ENCODE measurements around the gene SNTB2.

Gene SNTB2

GRCh38 chr16:69209735-69210134 lies 22.8 kb downstream of the SNTB2 start:
- H3K36me3 ChIP-seq (ENCODE audit: insufficient read depth, insufficient read length, low read length), result peaks cover 4% of the 10 kb centered on the region
- no peaks in the 10 kb centered on the region for H3K4me1 ChIP-seq (ENCODE audit: insufficient read depth, insufficient read length)
- H3K27me3 ChIP-seq (ENCODE audit: insufficient read depth, insufficient read length), result no peaks in the 10 kb centered on the region
- DNase-seq (ENCODE audit: low read depth, low spot score), result no peak
- TF ChIP-seq ZNF274 (IDR thresholded peaks at IDR 0.05; ENCODE audit: low read depth, low read length) (no peak), SUZ12 (IDR thresholded peaks at IDR 0.05; ENCODE audit: extremely low read depth, insufficient read depth, insufficient read length) (no peak), YY1 (IDR thresholded peaks at IDR 0.05; ENCODE audit: insufficient read depth, insufficient read length) (no peak)
- H3K9me3 ChIP-seq (ENCODE audit: insufficient read depth, low read length), result no peaks in the 10 kb centered on the region
- H3K4me3 ChIP-seq (ENCODE audit: insufficient read length, low read depth), result no peak overlapping the region
- no peak overlapping the region for H3K9ac ChIP-seq (ENCODE audit: insufficient read length, low read depth)

GRCh38 chr16:69217433-69217832 lies 30.5 kb downstream of the SNTB2 start:
- no peak for DNase-seq (ENCODE audit: low read depth, low spot score)
- TF ChIP-seq YY1 (IDR thresholded peaks at IDR 0.05; ENCODE audit: insufficient read depth, insufficient read length) (no peak), SUZ12 (IDR thresholded peaks at IDR 0.05; ENCODE audit: extremely low read depth, insufficient read depth, insufficient read length) (no peak), ZNF274 (IDR thresholded peaks at IDR 0.05; ENCODE audit: low read depth, low read length) (no peak)
- Histone ChIP-seq H3K9ac (ENCODE audit: insufficient read length, low read depth) (no peak overlapping the region), H3K9me3 (ENCODE audit: insufficient read depth, low read length) (no peaks in the 10 kb centered on the region), H3K4me1 (ENCODE audit: insufficient read depth, insufficient read length) (no peaks in the 10 kb centered on the region), H3K4me3 (ENCODE audit: insufficient read length, low read depth) (no peak overlapping the region), H3K36me3 (ENCODE audit: insufficient read depth, insufficient read length, low read length) (no peaks in the 10 kb centered on the region), H3K27me3 (ENCODE audit: insufficient read depth, insufficient read length) (no peaks in the 10 kb centered on the region)

GRCh38 chr16:69219279-69219678 lies 32.3 kb downstream of the SNTB2 start:
- TF ChIP-seq YY1 (IDR thresholded peaks at IDR 0.05; ENCODE audit: insufficient read depth, insufficient read length) (no peak), ZNF274 (IDR thresholded peaks at IDR 0.05; ENCODE audit: low read depth, low read length) (no peak), SUZ12 (IDR thresholded peaks at IDR 0.05; ENCODE audit: extremely low read depth, insufficient read depth, insufficient read length) (no peak)
- no peaks in the 10 kb centered on the region for H3K4me1 ChIP-seq (ENCODE audit: insufficient read depth, insufficient read length)
- H3K36me3 ChIP-seq (ENCODE audit: insufficient read depth, insufficient read length, low read length), result no peaks in the 10 kb centered on the region
- DNase-seq (ENCODE audit: low read depth, low spot score), result no peak
- no peak overlapping the region for H3K9ac ChIP-seq (ENCODE audit: insufficient read length, low read depth)
- H3K4me3 ChIP-seq (ENCODE audit: insufficient read length, low read depth), result no peak overlapping the region
- H3K27me3 ChIP-seq (ENCODE audit: insufficient read depth, insufficient read length), result no peaks in the 10 kb centered on the region
- H3K9me3 ChIP-seq (ENCODE audit: insufficient read depth, low read length), result no peaks in the 10 kb centered on the region

GRCh38 chr16:69223882-69224281 lies 36.9 kb downstream of the SNTB2 start:
- no peaks in the 10 kb centered on the region for H3K27me3 ChIP-seq (ENCODE audit: insufficient read depth, insufficient read length)
- no peak overlapping the region for H3K9ac ChIP-seq (ENCODE audit: insufficient read length, low read depth)
- DNase-seq (ENCODE audit: low read depth, low spot score), result no peak
- no peaks in the 10 kb centered on the region for H3K36me3 ChIP-seq (ENCODE audit: insufficient read depth, insufficient read length, low read length)
- H3K9me3 ChIP-seq (ENCODE audit: insufficient read depth, low read length), result no peaks in the 10 kb centered on the region
- no peak overlapping the region for H3K4me3 ChIP-seq (ENCODE audit: insufficient read length, low read depth)
- TF ChIP-seq SUZ12 (IDR thresholded peaks at IDR 0.05; ENCODE audit: extremely low read depth, insufficient read depth, insufficient read length) (no peak), YY1 (IDR thresholded peaks at IDR 0.05; ENCODE audit: insufficient read depth, insufficient read length) (no peak), ZNF274 (IDR thresholded peaks at IDR 0.05; ENCODE audit: low read depth, low read length) (no peak)
- no peaks in the 10 kb centered on the region for H3K4me1 ChIP-seq (ENCODE audit: insufficient read depth, insufficient read length)

GRCh38 chr16:69225121-69225520 lies 38.2 kb downstream of the SNTB2 start:
- Histone ChIP-seq H3K4me3 (ENCODE audit: insufficient read length, low read depth) (no peak overlapping the region), H3K4me1 (ENCODE audit: insufficient read depth, insufficient read length) (no peaks in the 10 kb centered on the region), H3K9me3 (ENCODE audit: insufficient read depth, low read length) (no peaks in the 10 kb centered on the region), H3K9ac (ENCODE audit: insufficient read length, low read depth) (no peak overlapping the region), H3K27me3 (ENCODE audit: insufficient read depth, insufficient read length) (no peaks in the 10 kb centered on the region), H3K36me3 (ENCODE audit: insufficient read depth, insufficient read length, low read length) (no peaks in the 10 kb centered on the region)
- DNase-seq (ENCODE audit: low read depth, low spot score), result no peak
- TF ChIP-seq YY1 (IDR thresholded peaks at IDR 0.05; ENCODE audit: insufficient read depth, insufficient read length), result no peak
- TF ChIP-seq ZNF274 (IDR thresholded peaks at IDR 0.05; ENCODE audit: low read depth, low read length), result no peak
- TF ChIP-seq SUZ12 (IDR thresholded peaks at IDR 0.05; ENCODE audit: extremely low read depth, insufficient read depth, insufficient read length), result no peak

- DNase-seq (ENCODE audit: low read depth, low spot score), result no peak
Measured at GRCh38 chr16:69233124-69233523, 46.2 kb downstream of the SNTB2 start.

GRCh38 chr16:69234460-69234859 lies 47.5 kb downstream of the SNTB2 start:
- DNase-seq (ENCODE audit: low read depth, low spot score), result no peak
- Histone ChIP-seq H3K27me3 (ENCODE audit: insufficient read depth, insufficient read length) (no peaks in the 10 kb centered on the region), H3K9me3 (ENCODE audit: insufficient read depth, low read length) (no peaks in the 10 kb centered on the region), H3K36me3 (ENCODE audit: insufficient read depth, insufficient read length, low read length) (peaks cover 4% of the 10 kb centered on the region), H3K4me3 (ENCODE audit: insufficient read length, low read depth) (no peak overlapping the region), H3K9ac (ENCODE audit: insufficient read length, low read depth) (no peak overlapping the region), H3K4me1 (ENCODE audit: insufficient read depth, insufficient read length) (no peaks in the 10 kb centered on the region)
- no peak for TF ChIP-seq SUZ12 (IDR thresholded peaks at IDR 0.05; ENCODE audit: extremely low read depth, insufficient read depth, insufficient read length)
- no peak for TF ChIP-seq ZNF274 (IDR thresholded peaks at IDR 0.05; ENCODE audit: low read depth, low read length)
- TF ChIP-seq YY1 (IDR thresholded peaks at IDR 0.05; ENCODE audit: insufficient read depth, insufficient read length), result no peak

More at GRCh38 chr16:69233124-69233523, 46.2 kb downstream of the SNTB2 start:
- Histone ChIP-seq H3K9me3 (ENCODE audit: insufficient read depth, low read length) (no peaks in the 10 kb centered on the region), H3K36me3 (ENCODE audit: insufficient read depth, insufficient read length, low read length) (peaks cover 4% of the 10 kb centered on the region), H3K9ac (ENCODE audit: insufficient read length, low read depth) (no peak overlapping the region), H3K4me3 (ENCODE audit: insufficient read length, low read depth) (no peak overlapping the region), H3K4me1 (ENCODE audit: insufficient read depth, insufficient read length) (no peaks in the 10 kb centered on the region), H3K27me3 (ENCODE audit: insufficient read depth, insufficient read length) (no peaks in the 10 kb centered on the region)
- no peak for TF ChIP-seq ZNF274 (IDR thresholded peaks at IDR 0.05; ENCODE audit: low read depth, low read length)

GRCh38 chr16:69236319-69236718 lies 49.4 kb downstream of the SNTB2 start:
- Histone ChIP-seq H3K4me1 (ENCODE audit: insufficient read depth, insufficient read length) (no peaks in the 10 kb centered on the region), H3K4me3 (ENCODE audit: insufficient read length, low read depth) (no peak overlapping the region), H3K9ac (ENCODE audit: insufficient read length, low read depth) (no peak overlapping the region), H3K27me3 (ENCODE audit: insufficient read depth, insufficient read length) (no peaks in the 10 kb centered on the region), H3K9me3 (ENCODE audit: insufficient read depth, low read length) (no peaks in the 10 kb centered on the region), H3K36me3 (ENCODE audit: insufficient read depth, insufficient read length, low read length) (peaks cover 4% of the 10 kb centered on the region)
- TF ChIP-seq ZNF274 (IDR thresholded peaks at IDR 0.05; ENCODE audit: low read depth, low read length) (no peak), SUZ12 (IDR thresholded peaks at IDR 0.05; ENCODE audit: extremely low read depth, insufficient read depth, insufficient read length) (no peak), YY1 (IDR thresholded peaks at IDR 0.05; ENCODE audit: insufficient read depth, insufficient read length) (no peak)
- DNase-seq (ENCODE audit: low read depth, low spot score), result no peak

Measured in NT2/D1 (cell line).